Right hindlimb (tissue), 1 donor: Measurements from ENCODE around the gene MSI2.

Experiments used
- DNase-seq: peaks from one replicate; pipeline ENCODE4 v3.0.0-alpha.2; 2018

Gene MSI2

GRCh38 chr17:57707892-57708291 is 451.6 kb downstream of the MSI2 start:
- DNase-seq, result peak; percentile 54

GRCh38 chr17:57708410-57708809 is 452.1 kb downstream of the MSI2 start:
- DNase-seq, result no peak

GRCh38 chr17:57713140-57713539 is 456.8 kb downstream of the MSI2 start:
- no peak for DNase-seq

- DNase-seq, result no peak
Observed at GRCh38 chr17:57714665-57715180, 458.4 kb downstream of the MSI2 start.

- DNase-seq, result no peak
Observed at GRCh38 chr17:57715981-57716380, 459.7 kb downstream of the MSI2 start.

GRCh38 chr17:57718878-57719277 is 462.6 kb downstream of the MSI2 start:
- DNase-seq, result no peak

GRCh38 chr17:57720386-57721035 is 464.2 kb downstream of the MSI2 start:
- no peak for DNase-seq

- DNase-seq, result no peak
Observed at GRCh38 chr17:57721967-57722703, 465.8 kb downstream of the MSI2 start.

- no peak for DNase-seq
Observed at GRCh38 chr17:57722704-57723043, 466.4 kb downstream of the MSI2 start.

- DNase-seq, result no peak
Observed at GRCh38 chr17:57723427-57724025, 467.2 kb downstream of the MSI2 start.

GRCh38 chr17:57724026-57724728 is 467.9 kb downstream of the MSI2 start:
- no peak for DNase-seq

- no peak for DNase-seq
Observed at GRCh38 chr17:57724729-57725125, 468.4 kb downstream of the MSI2 start.

GRCh38 chr17:57726213-57726790 is 470.0 kb downstream of the MSI2 start:
- no peak for DNase-seq

GRCh38 chr17:57726838-57727237 is 470.5 kb downstream of the MSI2 start:
- no peak for DNase-seq

- no peak for DNase-seq
Observed at GRCh38 chr17:57727630-57728175, 471.4 kb downstream of the MSI2 start.

- no peak for DNase-seq
Observed at GRCh38 chr17:57730026-57730701, 473.8 kb downstream of the MSI2 start.

- DNase-seq, result no peak
Observed at GRCh38 chr17:57732062-57732461, 475.7 kb downstream of the MSI2 start.

- DNase-seq, result no peak
Observed at GRCh38 chr17:57733085-57733484, 476.8 kb downstream of the MSI2 start.
